Adipocyte (in vitro differentiated cells): ENCODE results near the gene EIF3C.
"Not testable (repeated sequence)": the region's sequence is repeated elsewhere in the genome, so short reads cannot be mapped to it uniquely, and the experiment has no call there.

ENCODE experiments used
- DNase-seq: peaks from one replicate; pipeline ENCODE4 v3.0.0-alpha.2; 2015; ENCODE audit warnings: low read depth
- H3K27me3 ChIP-seq: replicated peaks from 2 replicates; pipeline ENCODE4 v1.7.0; 2013; ENCODE audit warnings: mild to moderate bottlenecking, low read length, moderate library complexity; ENCODE audit not compliant: control insufficient read depth, insufficient read depth
- H3K36me3 ChIP-seq: 2 replicates; pipeline ENCODE4 v1.7.0; 2013; ENCODE audit warnings: low read length, mild to moderate bottlenecking, moderate library complexity; ENCODE audit not compliant: control insufficient read depth, insufficient read depth, severe bottlenecking
- H3K4me1 ChIP-seq: 2 replicates; pipeline ENCODE4 v1.7.0; 2013; ENCODE audit warnings: mild to moderate bottlenecking, low read length, moderate library complexity; ENCODE audit not compliant: control insufficient read depth, insufficient read depth
- H3K4me3 ChIP-seq: 2 replicates; pipeline ENCODE4 v1.7.0; 2013; ENCODE audit warnings: mild to moderate bottlenecking, low read length, moderate library complexity
- H3K9ac ChIP-seq: 2 replicates; pipeline ENCODE4 v1.7.0; 2013; ENCODE audit warnings: mild to moderate bottlenecking, low read length, moderate library complexity
- H3K9me3 ChIP-seq: 2 replicates; pipeline ENCODE4 v1.7.0; 2013; ENCODE audit warnings: mild to moderate bottlenecking, low read length, moderate library complexity; ENCODE audit not compliant: control insufficient read depth

The EIF3C gene

DNA sequence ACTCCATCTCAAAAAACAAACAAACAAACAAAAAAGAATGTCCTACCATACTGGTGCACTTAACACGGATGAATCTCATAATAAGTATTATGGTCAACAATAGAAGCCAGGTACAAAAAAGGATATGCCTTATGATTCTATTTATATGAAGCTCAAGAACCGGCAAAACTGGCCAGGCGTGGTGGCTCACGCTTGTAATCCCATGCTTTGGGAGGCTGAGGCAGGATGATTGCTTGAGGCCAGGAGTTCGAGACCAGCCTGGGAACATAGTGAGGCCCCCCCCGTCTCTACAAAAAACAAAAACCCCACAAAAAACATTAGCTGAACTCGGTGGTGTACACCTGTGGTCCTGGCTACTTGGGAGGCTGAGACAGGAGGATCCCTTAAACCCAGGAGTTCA is 7.0 kb upstream of the EIF3C start:
- H3K4me1 ChIP-seq, H3K27me3 ChIP-seq, H3K36me3 ChIP-seq, H3K4me3 ChIP-seq, DNase-seq, H3K9ac ChIP-seq, H3K9me3 ChIP-seq: not testable (repeated sequence)

DNA sequence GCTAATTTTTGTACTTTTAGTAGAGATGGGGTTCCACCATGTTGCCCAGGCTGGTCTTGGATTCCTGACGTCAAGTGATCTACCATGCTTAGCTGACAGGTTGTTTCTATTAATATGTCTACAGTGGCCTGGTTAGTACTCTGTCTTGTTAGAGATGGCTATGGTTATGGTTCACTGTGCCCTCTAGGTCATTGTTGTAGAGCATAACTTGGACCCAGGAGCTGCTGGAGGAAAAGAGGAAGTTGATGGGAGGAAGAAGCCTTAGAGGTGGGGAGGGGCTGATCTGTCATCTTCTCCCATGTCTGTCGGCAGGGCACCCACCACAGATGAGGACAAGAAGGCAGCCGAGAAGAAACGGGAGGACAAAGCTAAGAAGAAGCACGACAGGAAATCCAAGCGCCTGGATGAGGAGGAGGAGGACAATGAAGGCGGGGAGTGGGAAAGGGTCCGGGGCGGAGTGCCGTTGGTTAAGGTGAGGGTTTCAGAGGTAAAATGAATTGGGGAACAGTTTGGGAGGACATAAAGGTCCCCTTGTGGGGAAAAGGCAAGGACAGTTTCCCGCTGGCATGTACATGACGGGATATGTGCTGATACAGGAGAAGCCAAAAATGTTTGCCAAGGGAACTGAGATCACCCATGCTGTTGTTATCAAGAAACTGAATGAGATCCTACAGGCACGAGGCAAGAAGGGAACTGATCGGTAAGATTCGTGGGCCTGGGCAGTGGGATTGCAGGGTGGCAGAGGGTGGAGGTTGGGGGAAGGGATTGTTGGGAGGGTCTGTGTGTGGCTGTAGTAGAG is 11.8 kb downstream of the EIF3C start:
- H3K4me3 ChIP-seq, H3K9ac ChIP-seq, DNase-seq, H3K4me1 ChIP-seq, H3K36me3 ChIP-seq, H3K27me3 ChIP-seq, H3K9me3 ChIP-seq: not testable (repeated sequence)

DNA sequence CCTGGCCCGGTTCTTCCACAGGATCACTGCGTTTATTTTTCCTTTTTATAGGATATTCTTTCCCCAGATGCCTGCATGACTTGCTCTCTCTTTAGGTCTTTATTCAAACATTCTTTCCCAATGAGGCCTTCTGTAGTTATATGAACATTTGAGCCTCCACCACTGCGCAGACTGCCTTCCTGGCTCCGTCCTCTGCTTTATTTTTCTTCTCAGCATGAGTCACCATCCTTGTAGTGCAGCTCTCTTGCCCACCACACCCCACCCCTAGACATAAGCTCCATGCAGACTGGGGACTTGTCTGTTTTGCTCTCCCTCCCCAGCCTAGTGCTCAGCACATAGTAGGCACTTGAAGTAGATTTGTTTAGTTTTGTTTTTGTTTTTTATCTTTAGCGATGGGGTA is 20.0 kb downstream of the EIF3C start:
- not testable (repeated sequence) for H3K4me3 ChIP-seq, H3K4me1 ChIP-seq, DNase-seq, H3K36me3 ChIP-seq, H3K27me3 ChIP-seq, H3K9ac ChIP-seq, H3K9me3 ChIP-seq

DNA sequence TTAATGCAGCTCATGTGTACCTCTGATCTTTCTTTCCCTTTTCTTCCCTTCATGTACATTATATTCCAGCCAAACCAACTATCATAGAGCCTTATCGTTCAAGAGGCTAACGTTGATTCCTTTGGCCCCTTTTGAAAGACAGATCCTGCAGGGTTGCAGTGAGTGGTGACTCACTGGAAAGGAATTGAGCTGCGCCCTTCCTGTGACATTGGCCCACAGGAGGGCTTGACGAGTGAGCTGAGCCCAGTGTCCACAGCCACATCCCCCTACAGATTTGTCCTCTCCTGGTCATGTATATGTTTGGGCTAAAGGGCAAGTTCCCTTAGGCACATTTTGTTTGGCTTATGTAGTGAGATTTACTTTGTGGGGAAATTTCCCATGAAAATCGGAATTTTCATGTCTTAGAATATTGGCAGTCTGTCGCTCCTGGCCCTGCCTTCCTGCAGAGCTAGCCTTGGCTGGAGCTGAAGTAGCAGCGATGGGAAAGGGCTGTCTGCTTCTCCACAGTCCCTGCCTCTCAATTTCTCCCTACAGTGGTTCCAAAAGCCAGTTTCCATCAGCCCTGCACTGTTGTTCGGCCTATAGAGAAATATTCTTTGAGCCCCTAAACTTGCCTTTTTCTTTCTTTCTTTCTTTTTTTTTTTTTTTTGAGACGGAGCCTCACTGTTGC is 21.3 kb downstream of the EIF3C start:
- not testable (repeated sequence) for H3K36me3 ChIP-seq, DNase-seq, H3K9me3 ChIP-seq, H3K4me1 ChIP-seq, H3K27me3 ChIP-seq, H3K9ac ChIP-seq, H3K4me3 ChIP-seq

DNA sequence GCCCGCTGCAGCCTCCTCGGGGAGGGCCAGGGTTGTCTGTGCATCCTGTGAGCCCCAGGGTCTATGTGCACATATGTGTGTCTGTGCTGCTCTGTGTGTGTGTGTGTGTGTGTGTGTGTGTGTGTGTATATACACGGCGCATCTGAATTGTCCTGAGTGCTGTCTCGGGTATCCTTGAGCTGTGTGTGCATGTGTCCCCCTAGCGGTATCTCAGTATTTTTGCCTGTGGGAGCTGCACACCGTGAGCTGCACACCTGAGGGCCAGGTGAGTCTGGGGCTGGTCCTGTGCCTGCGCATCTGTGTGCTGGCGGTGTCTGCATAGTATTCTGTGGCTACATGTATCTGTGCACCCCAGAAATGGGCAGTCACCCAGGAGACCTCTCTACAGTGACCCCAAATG is 28.5 kb downstream of the EIF3C start:
- not testable (repeated sequence) for H3K36me3 ChIP-seq, H3K27me3 ChIP-seq, H3K4me3 ChIP-seq, H3K9ac ChIP-seq, H3K4me1 ChIP-seq, DNase-seq, H3K9me3 ChIP-seq

DNA sequence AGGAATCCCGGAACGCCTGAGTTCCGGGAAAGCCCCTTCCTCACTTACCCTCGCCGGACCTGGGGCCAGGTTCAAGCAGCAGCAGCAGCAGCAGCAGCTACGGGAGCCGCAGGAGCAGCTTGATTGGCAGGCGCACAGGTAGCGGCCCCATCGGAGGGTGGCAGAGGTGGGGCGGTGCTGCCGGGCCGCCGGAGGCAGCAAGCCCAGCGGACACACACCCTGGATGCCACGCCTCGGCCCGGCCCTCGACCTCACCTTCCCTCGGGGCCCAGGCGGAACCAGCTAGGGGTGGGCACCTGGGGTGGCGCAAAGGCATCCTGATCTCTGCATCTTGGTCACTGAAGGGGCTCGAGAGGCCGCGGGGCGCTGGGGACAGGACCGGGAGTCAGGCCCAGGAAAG is 29.4 kb downstream of the EIF3C start:
- H3K27me3 ChIP-seq, H3K9me3 ChIP-seq, H3K4me3 ChIP-seq, H3K4me1 ChIP-seq, H3K36me3 ChIP-seq, DNase-seq, H3K9ac ChIP-seq: not testable (repeated sequence)

DNA sequence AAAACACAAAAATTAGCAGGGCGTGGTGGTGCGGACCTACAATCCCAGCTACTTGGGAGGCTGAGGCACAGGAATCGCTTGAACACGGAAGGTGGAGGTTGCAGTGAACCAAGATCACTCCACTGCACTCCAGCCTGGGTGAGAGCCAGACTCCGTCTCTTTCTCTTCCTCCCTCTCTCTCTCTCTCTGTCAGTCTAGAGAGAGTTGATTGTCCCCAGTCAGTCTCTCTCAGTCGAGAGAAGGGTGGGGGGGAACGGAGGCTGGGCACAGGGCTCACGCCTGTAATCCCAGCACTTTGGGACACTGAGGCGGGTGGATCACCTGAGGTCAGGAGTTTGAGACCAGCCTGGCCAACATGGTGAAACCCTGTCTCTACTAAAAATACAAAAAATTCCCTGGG is 30.0 kb downstream of the EIF3C start:
- not testable (repeated sequence) for H3K36me3 ChIP-seq, DNase-seq, H3K27me3 ChIP-seq, H3K9ac ChIP-seq, H3K9me3 ChIP-seq, H3K4me3 ChIP-seq, H3K4me1 ChIP-seq

DNA sequence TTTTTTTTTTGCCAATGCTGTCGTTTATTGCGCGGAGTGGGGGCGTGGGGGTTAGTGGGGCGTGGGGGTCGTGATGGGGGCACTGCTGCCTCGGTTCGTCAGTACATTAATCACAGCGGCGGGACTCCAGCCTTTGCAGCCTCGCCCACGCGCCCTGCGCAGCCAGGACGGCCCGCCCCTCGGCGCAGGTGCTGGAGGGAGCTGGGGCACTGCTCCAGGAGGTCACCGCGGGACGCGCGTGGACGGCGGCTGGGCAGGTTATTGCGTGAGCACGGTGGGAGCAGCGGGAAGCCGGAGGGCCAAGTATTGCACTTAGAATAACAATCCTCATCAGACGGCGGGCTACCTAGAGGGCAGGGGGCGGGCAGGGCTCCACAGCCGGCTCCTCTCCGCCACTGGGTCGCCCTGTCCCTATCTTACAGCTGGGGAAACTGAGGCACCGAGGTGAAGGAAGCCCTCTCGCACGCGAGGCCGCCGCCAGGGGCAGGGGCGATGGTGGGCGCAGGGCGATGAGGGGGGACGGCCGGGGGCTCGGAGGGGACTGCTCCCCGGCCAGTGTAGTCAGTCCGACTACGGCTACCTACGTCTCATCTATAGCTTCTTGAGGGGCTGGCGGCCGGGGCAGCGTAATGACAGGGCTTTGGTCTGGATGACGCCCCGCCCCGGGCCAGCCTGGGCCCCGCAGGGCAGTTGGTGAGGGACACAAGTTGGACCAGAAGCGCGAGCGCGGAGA is 35.5 kb downstream of the EIF3C start:
- not testable (repeated sequence) for H3K9ac ChIP-seq, H3K4me1 ChIP-seq, H3K9me3 ChIP-seq, H3K4me3 ChIP-seq, DNase-seq, H3K36me3 ChIP-seq, H3K27me3 ChIP-seq

DNA sequence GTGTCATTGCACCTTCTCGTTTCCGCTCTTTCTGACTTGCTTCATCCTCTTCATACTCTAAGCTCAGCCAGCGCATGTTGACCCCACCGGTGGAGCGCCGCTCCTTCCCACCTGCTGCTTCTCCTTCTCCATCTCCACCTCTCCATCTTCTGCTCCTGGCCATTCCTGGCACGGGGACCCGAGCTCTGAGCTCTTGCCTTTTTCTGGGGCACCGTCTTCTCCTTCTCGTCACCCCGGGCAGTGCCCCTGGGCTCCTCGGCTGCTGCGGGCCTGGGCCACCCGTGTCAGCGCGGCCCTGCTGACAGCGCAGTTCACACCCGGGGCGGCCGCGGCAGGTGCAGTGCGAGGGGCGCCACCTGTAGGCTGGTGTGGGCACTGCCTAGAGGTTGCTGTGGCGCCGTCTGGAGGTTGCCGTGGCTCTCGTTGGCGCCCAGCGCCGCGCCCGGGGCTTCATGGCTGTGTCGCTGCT is 38.8 kb downstream of the EIF3C start:
- not testable (repeated sequence) for H3K9me3 ChIP-seq, H3K4me3 ChIP-seq, H3K4me1 ChIP-seq, DNase-seq, H3K36me3 ChIP-seq, H3K9ac ChIP-seq, H3K27me3 ChIP-seq

DNA sequence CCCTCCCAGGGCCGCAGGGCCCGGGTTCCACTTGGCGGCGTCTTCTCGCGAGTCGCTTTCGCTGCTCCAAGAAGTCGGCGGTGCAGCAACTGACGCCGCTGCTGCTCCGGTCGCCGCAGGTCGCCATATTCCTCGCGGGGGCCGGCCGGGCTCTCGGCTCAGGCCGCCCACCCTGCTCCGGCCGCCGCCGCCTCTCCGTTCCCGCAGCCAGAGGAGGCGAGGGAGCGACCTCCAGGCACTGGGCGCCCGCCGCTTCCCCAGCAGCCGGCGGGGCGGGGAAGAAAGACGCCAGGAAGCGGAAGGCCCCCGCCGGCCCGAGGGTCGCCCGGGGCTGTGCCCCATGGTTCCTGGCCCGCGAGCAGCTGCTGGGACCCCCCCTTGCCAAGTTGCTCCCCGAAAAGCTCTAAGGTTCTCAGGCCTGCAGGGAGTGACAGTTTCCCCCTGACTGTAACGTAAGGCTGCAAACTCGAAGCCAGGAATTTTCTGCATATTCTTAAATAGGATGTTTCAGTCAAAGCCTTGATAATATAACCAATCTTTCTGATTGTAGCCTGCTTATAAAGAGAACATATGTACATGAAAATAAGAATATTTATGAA is 39.3 kb downstream of the EIF3C start:
- not testable (repeated sequence) for H3K4me1 ChIP-seq

DNA sequence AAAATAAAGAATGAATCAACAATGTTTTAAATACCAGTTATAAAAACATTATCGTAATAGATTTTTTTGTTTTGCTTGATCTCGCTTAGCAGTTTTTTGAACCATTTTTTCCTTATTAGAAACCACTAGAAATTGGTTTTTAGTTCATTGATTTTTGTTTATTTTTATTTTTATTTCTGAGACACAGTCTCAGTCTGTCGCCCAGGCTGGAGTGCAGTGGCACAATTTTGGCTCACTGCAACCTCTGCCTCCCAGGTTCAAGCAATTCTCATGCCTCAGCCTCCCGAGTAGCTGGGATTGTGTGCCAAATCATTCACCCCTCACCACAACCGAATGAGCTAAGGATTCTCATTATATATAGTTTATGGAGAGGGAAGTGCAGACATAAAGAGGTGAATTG is 40.2 kb downstream of the EIF3C start, which contains the start of gene NPIPB9:
TSS of gene NPIPB9 (plus strand) at position 301 of the 400 bp plus-strand sequence.
- not testable (repeated sequence) for H3K27me3 ChIP-seq, H3K9ac ChIP-seq, H3K4me1 ChIP-seq, H3K9me3 ChIP-seq, H3K4me3 ChIP-seq, H3K36me3 ChIP-seq, DNase-seq

More for the DNA sequence above, 39.3 kb downstream of the EIF3C start:
- not testable (repeated sequence) for H3K9ac ChIP-seq, H3K36me3 ChIP-seq, H3K4me3 ChIP-seq, H3K9me3 ChIP-seq, H3K27me3 ChIP-seq, DNase-seq
